Caco-2 (cell line): ENCODE results near the gene TTBK2. TPM values are rescaled to one million over a fixed set of nuclear protein-coding genes. Genes with fewer than 3 reads are reported as not detected.

Source experiments
- BruUV-seq: library from RNA; stranded (reverse); fragments of 400-500 nt; replicated peaks from 2 replicates; lab custom pipeline; 2021; lab: Mats Ljungman, UMichigan
- CTCF ChIA-PET: fragments of 300-600 bp; sonication (Branson Sonifier 250); formaldehyde crosslinking; loops from one replicate; lab custom pipeline; 2022; ENCODE audit warnings: antibody characterized with exemption; lab: Charles Lee
- POLR2A ChIA-PET: fragments of 300-600 bp; sonication (Branson Sonifier 250); formaldehyde crosslinking; loops from one replicate; lab custom pipeline; 2022; ENCODE audit warnings: antibody characterized with exemption; lab: Charles Lee
- DNase-seq, 2 experiments: peaks; one replicate each; pipeline versions ENCODE4 v3.0.0 to v3.0.0-alpha.2; 2020 to 2022
- H3K27me3 ChIP-seq: replicated peaks from 2 replicates; pipeline ENCODE4 v1.6.0; 2011; ENCODE audit warnings: low read length; ENCODE audit not compliant: control insufficient read depth, insufficient read depth
- H3K36me3 ChIP-seq: 2 replicates; pipeline ENCODE4 v1.5.1; 2011; ENCODE audit warnings: low read length; ENCODE audit not compliant: control insufficient read depth, insufficient read depth
- H3K4me1 ChIP-seq: fragments of 250-450 bp; sonication (Bioruptor Pico); 2 replicates; pipeline ENCODE4 v1.5.1; 2020; ENCODE audit warnings: mild to moderate bottlenecking
- H3K4me3 ChIP-seq: 2 replicates; pipeline ENCODE4 v1.5.1; 2011; ENCODE audit warnings: low read depth, mild to moderate bottlenecking, control low read depth, low read length
- H3K9me3 ChIP-seq: fragments of 250-450 bp; sonication (Bioruptor Pico); 2 replicates; pipeline ENCODE4 v1.5.1; 2020; ENCODE audit warnings: mild to moderate bottlenecking, moderate library complexity
- H3K27ac Mint-ChIP-seq: one replicate; pipeline ENCODE4 v1.8.0; 2022; ENCODE audit warnings: mixed read lengths; ENCODE audit not compliant: unreplicated experiment
- H3K27me3 Mint-ChIP-seq: one replicate; pipeline ENCODE4 v1.8.0; 2022; ENCODE audit warnings: mixed read lengths; ENCODE audit not compliant: insufficient read depth, unreplicated experiment
- H3K36me3 Mint-ChIP-seq: one replicate; pipeline ENCODE4 v1.8.0; 2022; ENCODE audit warnings: mild to moderate bottlenecking, mixed read lengths; ENCODE audit not compliant: insufficient read depth, unreplicated experiment
- H3K4me1 Mint-ChIP-seq: one replicate; pipeline ENCODE4 v1.8.0; 2022; ENCODE audit warnings: low read depth, mixed read lengths; ENCODE audit not compliant: unreplicated experiment
- H3K4me3 Mint-ChIP-seq: one replicate; pipeline ENCODE4 v1.8.0; 2022; ENCODE audit warnings: mild to moderate bottlenecking, moderate library complexity, mixed read lengths; ENCODE audit not compliant: unreplicated experiment
- H3K9me3 Mint-ChIP-seq: one replicate; pipeline ENCODE4 v1.8.0; 2022; ENCODE audit warnings: mixed read lengths; ENCODE audit not compliant: unreplicated experiment
- intact Hi-C: fragments of 100-400 bp; cut with micrococcal nuclease; formaldehyde crosslinking; loops from one replicate; pipeline ENCODE4 v1.10.0; 2022; ENCODE audit not compliant: unreplicated experiment
- total RNA-seq: library from RNA; stranded (reverse); gene quantifications from 2 replicates; pipeline ENCODE4 v1.2.3, GENCODE V29; 2022
- TF ChIP-seq, protein P1 (sequence below), 2 experiments: fragments of 200-600 bp in 1 of 2; IDR thresholded peaks; 1 replicate in 1 of 2; 2 replicates in 1 of 2; pipeline versions ENCODE4 v1.5.1 to v1.8.0; 2011 to 2022; ENCODE audit warnings: antibody characterized with exemption in 1 of 2, control low read depth in 1 of 2, inconsistent platforms in 1 of 2, low read depth in 1 of 2, low read length in 1 of 2, mild to moderate bottlenecking in 1 of 2, moderate library complexity in 1 of 2; ENCODE audit not compliant: insufficient read depth in 1 of 2, severe bottlenecking in 1 of 2, unreplicated experiment in 1 of 2

The TTBK2 gene
- total RNA-seq, 1 experiment from 2014 or later: 10.1 TPM

DNA sequence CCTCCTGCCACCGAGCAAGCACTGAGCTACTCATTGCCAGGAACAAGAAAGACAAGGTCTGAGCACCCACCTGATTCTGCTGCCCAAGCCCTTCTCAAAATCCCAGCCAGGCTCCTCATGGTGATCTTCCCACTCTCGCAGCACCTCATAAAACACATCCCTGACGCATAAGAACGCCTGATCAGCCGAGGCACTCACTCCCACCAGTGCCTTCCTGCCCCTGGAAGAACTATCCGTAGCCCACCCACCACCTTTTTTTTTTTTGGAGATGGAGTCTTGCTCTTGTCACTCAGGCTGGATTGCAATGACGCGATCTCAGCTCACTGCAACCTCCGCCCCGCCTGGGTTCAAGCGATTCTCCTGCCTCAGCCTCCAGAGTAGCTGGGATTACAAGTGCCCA is 187.6 kb downstream of the TTBK2 start:
- H3K36me3 Mint-ChIP-seq: peaks cover 53% of the 10 kb centered on the region
- no peaks in the 10 kb centered on the region for H3K9me3 Mint-ChIP-seq
- Histone ChIP-seq H3K27me3 (no peaks in the 10 kb centered on the region), H3K4me1 (no peaks in the 10 kb centered on the region; the same call in 1 of the 2 replicates), H3K4me3 (no peak overlapping the region), H3K9me3 (no peaks in the 10 kb centered on the region), H3K36me3 (peaks cover 4% of the 10 kb centered on the region)
- intact Hi-C loops: no loop called here
- BruUV-seq: no TSS peak
- no peaks in the 10 kb centered on the region for H3K4me1 Mint-ChIP-seq
- no peak overlapping the region for H3K27ac Mint-ChIP-seq
- TF ChIP-seq, protein P1, sequence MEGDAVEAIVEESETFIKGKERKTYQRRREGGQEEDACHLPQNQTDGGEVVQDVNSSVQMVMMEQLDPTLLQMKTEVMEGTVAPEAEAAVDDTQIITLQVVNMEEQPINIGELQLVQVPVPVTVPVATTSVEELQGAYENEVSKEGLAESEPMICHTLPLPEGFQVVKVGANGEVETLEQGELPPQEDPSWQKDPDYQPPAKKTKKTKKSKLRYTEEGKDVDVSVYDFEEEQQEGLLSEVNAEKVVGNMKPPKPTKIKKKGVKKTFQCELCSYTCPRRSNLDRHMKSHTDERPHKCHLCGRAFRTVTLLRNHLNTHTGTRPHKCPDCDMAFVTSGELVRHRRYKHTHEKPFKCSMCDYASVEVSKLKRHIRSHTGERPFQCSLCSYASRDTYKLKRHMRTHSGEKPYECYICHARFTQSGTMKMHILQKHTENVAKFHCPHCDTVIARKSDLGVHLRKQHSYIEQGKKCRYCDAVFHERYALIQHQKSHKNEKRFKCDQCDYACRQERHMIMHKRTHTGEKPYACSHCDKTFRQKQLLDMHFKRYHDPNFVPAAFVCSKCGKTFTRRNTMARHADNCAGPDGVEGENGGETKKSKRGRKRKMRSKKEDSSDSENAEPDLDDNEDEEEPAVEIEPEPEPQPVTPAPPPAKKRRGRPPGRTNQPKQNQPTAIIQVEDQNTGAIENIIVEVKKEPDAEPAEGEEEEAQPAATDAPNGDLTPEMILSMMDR (IDR thresholded peaks at IDR 0.05; ENCODE audit: insufficient read depth in 1 of 2, low read depth in 1 of 2, low read length in 1 of 2, severe bottlenecking in 1 of 2, unreplicated experiment in 1 of 2): no peak
- no peaks in the 10 kb centered on the region for H3K27me3 Mint-ChIP-seq
- no peak for DNase-seq
- CTCF ChIA-PET: no interaction called here
- POLR2A ChIA-PET: no interaction called here
- H3K4me3 Mint-ChIP-seq: no peak overlapping the region

DNA sequence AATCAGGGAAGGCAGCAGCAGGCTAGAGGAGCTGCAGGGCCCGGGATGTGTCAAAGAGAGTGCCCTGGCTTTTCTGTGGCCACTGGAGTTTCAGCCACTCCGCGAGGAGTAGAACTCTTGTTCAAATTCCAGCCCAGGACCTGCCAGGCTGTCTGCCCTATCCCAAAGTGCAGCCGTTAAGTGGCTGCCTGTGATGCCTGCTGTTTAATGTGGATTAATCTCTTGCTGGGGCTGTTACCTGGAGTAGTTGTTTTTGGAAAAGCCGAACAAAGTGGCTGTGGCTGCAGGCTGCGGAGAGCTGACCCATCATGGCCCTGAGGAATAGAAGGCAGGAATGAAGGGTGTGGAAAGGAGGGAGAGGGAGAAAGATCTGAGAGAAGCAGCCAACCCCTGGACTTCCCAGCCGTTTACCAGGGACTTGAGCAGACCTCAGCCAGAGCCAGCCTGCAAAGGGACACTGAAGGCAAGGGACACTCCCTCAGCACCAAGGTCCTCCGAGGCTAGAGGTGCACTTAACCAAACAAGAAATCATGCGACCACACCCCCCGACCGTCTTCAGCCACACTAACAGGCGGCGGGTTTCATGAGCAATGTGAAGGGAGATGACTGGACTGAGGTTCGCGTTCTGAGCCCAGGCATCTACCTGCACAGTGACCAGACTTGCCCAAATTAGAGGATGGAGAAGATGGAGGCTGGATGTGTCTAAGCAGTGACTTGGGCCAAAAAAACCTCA is 188.3 kb downstream of the TTBK2 start:
- DNase-seq: no peak
- Mint-ChIP-seq H3K27me3 (no peaks in the 10 kb centered on the region), H3K36me3 (peaks cover 60% of the 10 kb centered on the region), H3K4me1 (no peaks in the 10 kb centered on the region), H3K9me3 (no peaks in the 10 kb centered on the region), H3K4me3 (no peak overlapping the region), H3K27ac (peak overlapping the region; percentile 43)
- CTCF ChIA-PET: no interaction called here
- TF ChIP-seq, protein P1 (IDR thresholded peaks at IDR 0.05; ENCODE audit: insufficient read depth in 1 of 2, low read depth in 1 of 2, low read length in 1 of 2, severe bottlenecking in 1 of 2, unreplicated experiment in 1 of 2): no peak
- H3K36me3 ChIP-seq: peaks cover 4% of the 10 kb centered on the region
- H3K4me1 ChIP-seq: no peaks in the 10 kb centered on the region
- H3K9me3 ChIP-seq: no peaks in the 10 kb centered on the region
- H3K4me3 ChIP-seq: no peak overlapping the region
- BruUV-seq: no TSS peak
- no peaks in the 10 kb centered on the region for H3K27me3 ChIP-seq
- POLR2A ChIA-PET: no interaction called here
- intact Hi-C loops: no loop called here

DNA sequence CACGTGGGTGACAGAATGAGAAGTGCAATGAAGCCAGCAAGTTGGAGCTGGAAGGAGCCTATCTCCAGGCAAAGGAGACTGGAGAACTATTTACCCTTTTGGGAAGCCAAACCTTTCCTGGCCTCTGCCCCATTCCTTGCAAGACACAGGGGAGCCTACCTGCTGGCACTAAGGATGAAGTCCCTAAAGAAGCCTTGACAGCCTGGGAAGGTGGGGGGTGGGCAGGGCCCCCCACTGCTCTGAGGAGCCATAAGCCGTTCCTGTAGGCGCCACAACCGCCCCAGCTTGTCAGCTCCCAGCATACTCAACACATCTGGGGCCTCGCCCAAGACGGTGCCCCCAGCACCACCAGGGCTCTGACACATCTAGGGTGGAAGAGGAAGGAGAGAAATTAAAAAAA is 189.1 kb downstream of the TTBK2 start:
- Mint-ChIP-seq H3K9me3 (no peaks in the 10 kb centered on the region), H3K27me3 (no peaks in the 10 kb centered on the region), H3K36me3 (peaks cover 62% of the 10 kb centered on the region), H3K4me1 (no peaks in the 10 kb centered on the region), H3K27ac (peak overlapping the region; percentile 43), H3K4me3 (no peak overlapping the region)
- TF ChIP-seq, protein P1 (IDR thresholded peaks at IDR 0.05; ENCODE audit: insufficient read depth in 1 of 2, low read depth in 1 of 2, low read length in 1 of 2, severe bottlenecking in 1 of 2, unreplicated experiment in 1 of 2): no peak
- ChIA-PET POLR2A (no interaction called here), CTCF (no interaction called here)
- intact Hi-C loops: no loop called here
- no peak overlapping the region for H3K4me3 ChIP-seq
- DNase-seq: no peak
- no TSS peak for BruUV-seq
- H3K9me3 ChIP-seq: no peaks in the 10 kb centered on the region
- H3K36me3 ChIP-seq: peaks cover 4% of the 10 kb centered on the region
- no peaks in the 10 kb centered on the region for H3K27me3 ChIP-seq
- no peaks in the 10 kb centered on the region for H3K4me1 ChIP-seq
